ENCODE data around the gene RPSA. TPM values are rescaled to one million over a fixed set of nuclear protein-coding genes. Genes with fewer than 3 reads are reported as not detected.

The RPSA gene
- total and polyA plus RNA-seq, 10 donors: 795 to 3,649 (median 960) TPM

- H3K9me3 ChIP-seq: no peaks in the 10 kb centered on the region
- DNase-seq: no peak
- peak overlapping the region; percentile 84 to 92 (median 88) for H3K27ac ChIP-seq
- peaks cover 6 to 48% (median 43%) of the 10 kb centered on the region in 6 donors for H3K36me3 ChIP-seq
- no peaks in the 10 kb centered on the region for H3K27me3 ChIP-seq (replicated peaks in 1 of 7)
- no peak for TF ChIP-seq POLR2AphosphoS5 (IDR thresholded peaks at IDR 0.05)
- TF ChIP-seq POLR2A (IDR thresholded peaks at IDR 0.05): no peak
- TF ChIP-seq CTCF (IDR thresholded peaks at IDR 0.05 in 8 of 11, conservative IDR thresholded peaks at IDR 0.05 in 3 of 11): no peak
- 6 to 14% (median 8%) methylated on average over 9 of the region's 9 CpGs for WGBS, 5 donors
- H3K4me3 ChIP-seq: peak overlapping the region; percentile 62 to 95 (median 87)
- intact Hi-C loops (cut with DNase I; ENCODE audit: low total_unique reads): no loop called here
- peaks cover 27 to 57% (median 43%) of the 10 kb centered on the region in 6 donors for H3K4me1 ChIP-seq
Measured at GRCh38 chr3:39407259-39407629, 724 bp downstream of the RPSA start.

GRCh38 chr3:39407773-39408492 lies 1.4 kb downstream of the RPSA start:
- peak overlapping the region in 4 of 8 donors; percentile 1 to 92 (median 88) for H3K27ac ChIP-seq
- no peaks in the 10 kb centered on the region for H3K27me3 ChIP-seq (replicated peaks in 1 of 7)
- peak overlapping the region in 7 of 8 donors; percentile 62 to 95 (median 85) for H3K4me3 ChIP-seq
- 64 to 71% (median 67%) methylated on average over 6 of the region's 6 CpGs for WGBS, 5 donors
- H3K9me3 ChIP-seq: no peaks in the 10 kb centered on the region
- intact Hi-C loops (cut with DNase I; ENCODE audit: low total_unique reads): no loop called here
- H3K4me1 ChIP-seq: peaks cover 27 to 57% (median 43%) of the 10 kb centered on the region in 6 donors
- DNase-seq: no peak
- peaks cover 6 to 53% (median 50%) of the 10 kb centered on the region in 6 donors for H3K36me3 ChIP-seq
- TF ChIP-seq POLR2A (IDR thresholded peaks at IDR 0.05) (no peak), CTCF (IDR thresholded peaks at IDR 0.05 in 8 of 11, conservative IDR thresholded peaks at IDR 0.05 in 3 of 11) (no peak), POLR2AphosphoS5 (IDR thresholded peaks at IDR 0.05) (no peak)

- Histone ChIP-seq H3K36me3 (peaks cover 9 to 61% (median 58%) of the 10 kb centered on the region in 6 donors), H3K27ac (peak overlapping the region in 2 of 8 donors; percentile 84 to 92), H3K4me3 (peak overlapping the region in 3 of 8 donors; percentile 62 to 89 (median 73)), H3K27me3 (replicated peaks in 1 of 7) (no peaks in the 10 kb centered on the region), H3K4me1 (peaks cover 27 to 57% (median 43%) of the 10 kb centered on the region in 6 donors), H3K9me3 (no peaks in the 10 kb centered on the region)
- TF ChIP-seq CTCF (IDR thresholded peaks at IDR 0.05 in 8 of 11, conservative IDR thresholded peaks at IDR 0.05 in 3 of 11) (no peak), POLR2A (IDR thresholded peaks at IDR 0.05) (no peak), POLR2AphosphoS5 (IDR thresholded peaks at IDR 0.05) (no peak)
- intact Hi-C loops (cut with DNase I; ENCODE audit: low total_unique reads): no loop called here
- DNase-seq: no peak
- 69 to 83% (median 79%) methylated on average over 21 of the region's 21 CpGs for WGBS, 5 donors
Measured at GRCh38 chr3:39408493-39409372, 2.2 kb downstream of the RPSA start.
